Fibroblast of the aortic adventitia (primary cell): Measurements from ENCODE around the gene GYPC. TPM values are rescaled to one million over a fixed set of nuclear protein-coding genes. Genes with fewer than 3 reads are reported as not detected.

ENCODE experiments used
- DNase-seq: peaks from one replicate; pipeline ENCODE4 v3.0.0-alpha.2; 2010; ENCODE audit warnings: low read depth
- H3K4me3 ChIP-seq: 2 replicates; pipeline ENCODE4 v1.5.1; 2011; ENCODE audit warnings: low read depth, mild to moderate bottlenecking, control low read depth, low read length, moderate library complexity
- CTCF ChIP-seq: IDR thresholded peaks from 2 replicates; pipeline ENCODE4 v1.5.1; 2011; ENCODE audit warnings: mild to moderate bottlenecking, low read length, control low read depth, inconsistent platforms; ENCODE audit not compliant: insufficient read depth
- total RNA-seq: library from RNA; depleted of rRNA; stranded (reverse); fragments of >200 nt; gene quantifications from 2 replicates; pipeline ENCODE4 v1.2.3, GENCODE V29; 2012; ENCODE audit warnings: low replicate concordance

Gene GYPC
- total RNA-seq, 1 donor, result 62.7 TPM

GRCh38 chr2:126660971-126661370 lies 5.0 kb downstream of the GYPC start:
- DNase-seq, result no peak
- H3K4me3 ChIP-seq, result no peak overlapping the region
- TF ChIP-seq CTCF, result no peak

- TF ChIP-seq CTCF, result no peak
- DNase-seq, result no peak
- no peak overlapping the region for H3K4me3 ChIP-seq
Measured at GRCh38 chr2:126661702-126662500, 5.9 kb downstream of the GYPC start.

- H3K4me3 ChIP-seq, result no peak overlapping the region
- no peak for TF ChIP-seq CTCF
- no peak for DNase-seq
Measured at GRCh38 chr2:126662621-126663020, 6.7 kb downstream of the GYPC start.

GRCh38 chr2:126663184-126663963 lies 7.4 kb downstream of the GYPC start:
- no peak for DNase-seq
- no peak overlapping the region for H3K4me3 ChIP-seq
- no peak for TF ChIP-seq CTCF

GRCh38 chr2:126664234-126664633 lies 8.3 kb downstream of the GYPC start:
- no peak for DNase-seq
- no peak overlapping the region for H3K4me3 ChIP-seq

GRCh38 chr2:126664639-126665038 lies 8.7 kb downstream of the GYPC start:
- TF ChIP-seq CTCF, result no peak
- no peak for DNase-seq
- H3K4me3 ChIP-seq, result no peak overlapping the region

More at GRCh38 chr2:126664234-126664633, 8.3 kb downstream of the GYPC start:
- TF ChIP-seq CTCF, result no peak
